H7 (cell line): ENCODE results near the gene RTN4R. TPM values are rescaled to one million over a fixed set of nuclear protein-coding genes. Genes with fewer than 3 reads are reported as not detected.

Source experiments
- DNase-seq: peaks from one replicate; pipeline ENCODE4 v3.0.0; 2012
- H3K27me3 ChIP-seq: 2 replicates; pipeline ENCODE4 v1.6.0; 2011; ENCODE audit warnings: mild to moderate bottlenecking, low read length; ENCODE audit not compliant: control insufficient read depth, insufficient read depth
- H3K36me3 ChIP-seq: replicated peaks from 2 replicates; pipeline ENCODE4 v1.5.1; 2011; ENCODE audit warnings: low read length; ENCODE audit not compliant: control insufficient read depth, insufficient read depth
- H3K4me3 ChIP-seq: 2 replicates; pipeline ENCODE4 v1.5.1; 2011; ENCODE audit warnings: low read depth, mild to moderate bottlenecking, control low read depth, low read length, moderate library complexity; ENCODE audit not compliant: insufficient read depth
- total RNA-seq: library from RNA; depleted of rRNA; stranded (reverse); fragments of >200 nt; shearing (Covaris generic); gene quantifications from 2 replicates; pipeline ENCODE4 v1.2.3, GENCODE V29; 2014

RTN4R gene
- total RNA-seq, 1 experiment from 2014 or later, result 30.4 TPM

DNA sequence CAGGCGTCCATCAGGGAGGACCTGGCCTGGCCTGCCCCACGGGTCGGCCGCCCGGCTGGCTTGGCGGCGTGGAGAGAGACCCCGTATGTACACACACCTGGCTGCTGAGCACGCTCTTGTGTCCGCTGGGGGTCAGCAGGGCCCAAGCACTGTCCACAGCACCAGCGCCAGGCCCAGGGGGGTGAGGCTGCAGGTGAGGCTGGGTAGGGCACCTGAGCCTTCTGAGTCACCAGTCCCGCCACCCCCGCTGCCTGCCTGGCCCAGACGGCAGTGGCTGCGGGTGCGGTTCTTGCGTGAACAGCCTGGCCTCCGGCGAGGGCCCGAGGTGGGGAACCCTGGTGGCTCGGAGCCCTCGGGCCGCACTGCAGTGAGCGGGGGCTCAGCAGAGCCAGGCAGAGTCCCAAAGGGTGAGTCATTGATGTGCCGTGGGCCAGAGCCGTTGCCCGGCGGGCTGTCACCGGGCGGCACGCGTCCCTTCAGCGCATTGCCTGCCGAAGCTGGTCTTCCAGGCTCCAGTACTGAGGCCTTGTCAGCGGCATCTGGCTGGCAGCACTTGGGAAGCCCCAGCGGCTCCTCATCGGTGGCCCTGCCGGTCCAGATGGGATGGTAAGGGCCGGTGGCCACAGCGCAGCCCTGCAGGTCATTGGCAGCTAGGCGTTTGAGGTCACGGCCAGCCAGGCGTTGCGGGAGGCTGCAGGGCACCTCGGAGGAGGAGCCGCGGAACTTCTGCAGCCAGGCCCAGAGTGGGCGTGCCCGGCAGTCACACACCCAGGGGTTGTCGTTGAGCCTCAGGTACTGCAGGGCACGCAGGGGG, 26.3 kb downstream of the RTN4R start:
- H3K27me3 ChIP-seq, result no peaks in the 10 kb centered on the region
- H3K36me3 ChIP-seq, result no peaks in the 10 kb centered on the region
- peak; percentile 64 for DNase-seq
- H3K4me3 ChIP-seq, result no peak overlapping the region

GRCh38 chr22:20240900-20241299, 27.2 kb downstream of the RTN4R start:
- Histone ChIP-seq H3K4me3 (no peak overlapping the region), H3K36me3 (no peaks in the 10 kb centered on the region), H3K27me3 (no peaks in the 10 kb centered on the region)
- peak; percentile 57 for DNase-seq

GRCh38 chr22:20240447-20240764, 27.7 kb downstream of the RTN4R start:
- no peaks in the 10 kb centered on the region for H3K36me3 ChIP-seq
- H3K27me3 ChIP-seq, result no peaks in the 10 kb centered on the region
- peak; percentile 88 for DNase-seq
- no peak overlapping the region for H3K4me3 ChIP-seq

DNA sequence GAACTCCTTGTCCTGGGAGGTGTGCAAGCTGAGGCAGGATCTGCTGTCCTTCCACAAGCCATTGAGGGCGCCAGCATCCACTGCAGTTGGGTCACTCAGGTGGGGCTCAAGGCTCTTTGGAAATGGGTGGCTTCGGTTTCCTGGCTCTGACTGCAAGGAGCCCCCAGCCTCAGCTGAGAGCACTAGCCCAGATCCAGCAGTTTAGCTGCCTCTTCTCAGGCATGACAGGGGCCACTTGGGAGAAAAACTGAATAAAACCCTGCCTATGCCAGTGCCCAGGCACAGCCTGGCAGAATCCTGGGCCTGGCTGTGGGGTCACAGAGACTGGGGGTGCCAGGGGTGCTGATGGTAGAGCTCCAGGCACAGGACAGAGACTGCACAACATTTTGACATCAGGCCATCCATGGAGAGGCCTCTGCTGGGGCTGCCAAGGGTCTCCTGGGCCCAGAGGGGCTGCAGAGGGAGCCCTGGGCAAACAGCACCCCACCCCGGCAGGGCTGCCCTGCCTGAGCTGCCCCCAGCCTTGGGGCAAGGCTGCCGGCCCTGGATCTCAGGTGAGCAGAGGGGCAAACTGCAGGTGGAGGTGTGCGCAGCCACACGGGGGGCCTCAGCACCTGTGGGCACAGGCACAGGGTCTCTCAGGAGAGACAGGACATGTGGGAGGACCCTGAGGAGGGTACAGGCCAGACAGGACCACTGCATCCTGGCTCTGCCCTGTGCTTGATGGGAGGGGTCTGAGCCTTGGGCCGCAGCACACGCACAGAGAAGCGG, 28.3 kb downstream of the RTN4R start:
- H3K36me3 ChIP-seq, result no peaks in the 10 kb centered on the region
- H3K27me3 ChIP-seq, result no peaks in the 10 kb centered on the region
- DNase-seq, result peak; percentile 62
- H3K4me3 ChIP-seq, result no peak overlapping the region

- Histone ChIP-seq H3K4me3 (no peak overlapping the region), H3K36me3 (no peaks in the 10 kb centered on the region), H3K27me3 (no peaks in the 10 kb centered on the region)
- peak; percentile 86 for DNase-seq
Measured at GRCh38 chr22:20238901-20239675, 29.0 kb downstream of the RTN4R start.

GRCh38 chr22:20238536-20238900, 29.6 kb downstream of the RTN4R start:
- Histone ChIP-seq H3K27me3 (no peaks in the 10 kb centered on the region), H3K4me3 (no peak overlapping the region), H3K36me3 (no peaks in the 10 kb centered on the region)
- peak; percentile 99 for DNase-seq

- no peak for DNase-seq
- Histone ChIP-seq H3K36me3 (no peaks in the 10 kb centered on the region), H3K27me3 (no peaks in the 10 kb centered on the region), H3K4me3 (no peak overlapping the region)
Measured at GRCh38 chr22:20237480-20238440, 30.4 kb downstream of the RTN4R start.

GRCh38 chr22:20236052-20236717, 31.9 kb downstream of the RTN4R start:
- Histone ChIP-seq H3K27me3 (no peaks in the 10 kb centered on the region), H3K36me3 (no peaks in the 10 kb centered on the region), H3K4me3 (no peak overlapping the region)
- DNase-seq, result no peak

- Histone ChIP-seq H3K27me3 (no peaks in the 10 kb centered on the region), H3K4me3 (no peak overlapping the region), H3K36me3 (no peaks in the 10 kb centered on the region)
- no peak for DNase-seq
Measured at GRCh38 chr22:20235389-20235991, 32.6 kb downstream of the RTN4R start.

DNA sequence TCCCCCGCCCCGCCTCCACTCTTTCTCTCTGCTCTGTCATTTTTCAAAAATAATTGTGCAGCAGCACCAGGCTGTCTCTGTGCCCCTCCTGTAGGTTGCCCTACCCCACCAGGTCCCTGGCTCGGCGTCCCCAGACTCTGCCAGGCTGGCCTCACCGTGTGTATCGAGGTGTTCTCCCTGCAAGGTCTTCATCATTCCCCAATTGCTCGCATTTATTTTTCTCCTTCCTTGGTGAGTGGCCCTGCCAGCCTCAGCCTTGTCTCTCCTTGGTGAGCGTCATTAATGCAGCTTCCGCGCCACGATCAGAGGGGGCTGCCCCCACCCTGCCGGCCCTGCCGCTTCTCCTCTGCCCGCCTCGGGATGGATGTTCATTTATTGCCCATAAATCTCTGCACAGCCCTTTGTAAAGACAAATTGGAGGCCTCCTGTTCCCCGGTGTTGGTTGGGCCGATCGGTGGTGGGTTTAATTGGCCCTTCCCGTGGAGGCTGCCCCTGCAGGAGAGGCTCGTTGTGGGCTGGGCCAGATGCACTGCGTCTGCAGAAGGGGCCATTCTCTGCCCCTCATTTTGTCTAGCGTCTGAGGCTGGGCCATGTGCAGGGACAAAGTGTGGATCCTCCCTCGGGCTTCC, 33.2 kb downstream of the RTN4R start:
- Histone ChIP-seq H3K4me3 (no peak overlapping the region), H3K36me3 (no peaks in the 10 kb centered on the region), H3K27me3 (no peaks in the 10 kb centered on the region)
- DNase-seq, result no peak

DNA sequence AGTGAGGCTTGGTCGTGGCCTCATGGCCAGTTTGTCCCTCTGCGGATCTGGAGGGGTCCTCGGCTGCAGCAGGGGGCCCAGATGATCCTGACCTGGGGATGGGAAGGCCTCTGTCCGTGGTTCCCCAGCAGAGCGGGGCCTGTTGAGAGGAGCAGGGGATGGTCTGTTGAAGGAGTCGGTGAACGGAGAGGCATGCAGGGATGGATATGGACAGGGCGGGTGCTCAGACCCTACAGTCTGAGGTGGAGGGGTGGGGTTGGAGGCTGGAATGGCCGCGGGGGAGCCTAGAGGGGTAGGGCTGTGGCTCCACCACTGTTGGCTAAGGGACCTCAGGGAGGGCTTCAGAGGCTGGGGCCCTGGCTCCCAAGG, 33.8 kb downstream of the RTN4R start:
- Histone ChIP-seq H3K36me3 (no peaks in the 10 kb centered on the region), H3K27me3 (no peaks in the 10 kb centered on the region)
- DNase-seq, result no peak

GRCh38 chr22:20233351-20234313, 34.5 kb downstream of the RTN4R start:
- no peak overlapping the region for H3K4me3 ChIP-seq
- H3K36me3 ChIP-seq, result no peaks in the 10 kb centered on the region
- no peaks in the 10 kb centered on the region for H3K27me3 ChIP-seq
- DNase-seq, result no peak

More for the DNA sequence above, 33.8 kb downstream of the RTN4R start:
- no peak overlapping the region for H3K4me3 ChIP-seq
